Smooth muscle cell (in vitro differentiated cells): Measurements from ENCODE around the gene NGRN. TPM values are rescaled to one million over a fixed set of nuclear protein-coding genes. Genes with fewer than 3 reads are reported as not detected.
"Not testable (repeated sequence)": the region's sequence is repeated elsewhere in the genome, so short reads cannot be mapped to it uniquely, and the experiment has no call there.

Source experiments
- DNase-seq: peaks from one replicate; lab custom pipeline; 2025; ENCODE audit not compliant: unreplicated experiment; lab: John Stamatoyannopoulos, UW
- H2AFZ ChIP-seq: fragments of 200-600 bp; sonication (generic); 2 replicates; pipeline ENCODE4 v1.6.0; 2016; ENCODE audit warnings: antibody characterized with exemption, low read depth, mild to moderate bottlenecking
- H3F3A ChIP-seq: fragments of 200-600 bp; sonication (generic); 2 replicates; pipeline ENCODE4 v1.6.0; 2017; ENCODE audit warnings: antibody characterized with exemption, low read depth
- H3K27ac ChIP-seq: fragments of 200-600 bp; sonication (generic); 2 replicates; pipeline ENCODE4 v1.5.1; 2016; ENCODE audit warnings: low read depth, mild to moderate bottlenecking
- H3K27me3 ChIP-seq: fragments of 200-600 bp; sonication (generic); 2 replicates; pipeline ENCODE4 v1.6.1; 2016; ENCODE audit warnings: low read depth, mild to moderate bottlenecking
- H3K36me3 ChIP-seq: fragments of 200-600 bp; sonication (generic); 2 replicates; pipeline ENCODE4 v1.5.1; 2016; ENCODE audit warnings: low read depth
- H3K4me1 ChIP-seq: fragments of 200-600 bp; sonication (generic); 2 replicates; pipeline ENCODE4 v1.5.1; 2016; ENCODE audit warnings: low read depth
- H3K4me2 ChIP-seq: fragments of 200-600 bp; sonication (generic); 2 replicates; pipeline ENCODE4 v1.6.0; 2016; ENCODE audit warnings: mild to moderate bottlenecking
- H3K4me3 ChIP-seq: fragments of 200-600 bp; sonication (generic); 2 replicates; pipeline ENCODE4 v1.5.1; 2016; ENCODE audit warnings: mild to moderate bottlenecking
- H3K79me2 ChIP-seq: fragments of 200-600 bp; sonication (generic); 2 replicates; pipeline ENCODE4 v1.6.0; 2016; ENCODE audit warnings: low read depth, mild to moderate bottlenecking
- H3K9ac ChIP-seq: fragments of 200-600 bp; sonication (generic); 2 replicates; pipeline ENCODE4 v1.6.0; 2016; ENCODE audit warnings: low read depth
- H3K9me3 ChIP-seq: fragments of 200-600 bp; sonication (generic); replicated peaks from 2 replicates; pipeline ENCODE4 v1.5.1; 2016; ENCODE audit warnings: low read depth
- H4K20me1 ChIP-seq: fragments of 200-600 bp; sonication (generic); 2 replicates; pipeline ENCODE4 v1.6.0; 2016; ENCODE audit warnings: low read depth
- CTCF ChIP-seq: fragments of 200-600 bp; sonication (generic); IDR thresholded peaks from 2 replicates; pipeline ENCODE4 v1.5.1; 2017; ENCODE audit warnings: borderline replicate concordance, mild to moderate bottlenecking, antibody characterized with exemption; ENCODE audit not compliant: insufficient read depth, poor library complexity, severe bottlenecking
- WGBS: methylation state at CpG from one replicate; pipeline ENCODE4 v1.1.7; 2016; ENCODE audit warnings: low lambda C conversion rate; 5-methylcytosine and 5-hydroxymethylcytosine counted together
- polyA plus RNA-seq: library from polyadenylated mRNA; unstranded; fragments of >200 nt; fragmentation: Nextera tagmentation; extraction: Ambion mirVana; gene quantifications from 2 replicates; pipeline ENCODE4 v1.2.1, GENCODE V29; 2016
- total RNA-seq: library from RNA; depleted of rRNA; stranded (reverse); fragments of >200 nt; gene quantifications from 2 replicates; pipeline ENCODE4 v1.2.3, GENCODE V29; 2014

NGRN gene
- total and polyA plus RNA-seq, 2 experiments from 2014 or later, result 54.8 to 71.5 TPM

- not testable (repeated sequence) for H3K4me1 ChIP-seq, H3K9ac ChIP-seq, H3K9me3 ChIP-seq, H2AFZ ChIP-seq, H4K20me1 ChIP-seq, H3F3A ChIP-seq, H3K36me3 ChIP-seq, H3K27ac ChIP-seq, H3K79me2 ChIP-seq, DNase-seq, H3K4me3 ChIP-seq, H3K4me2 ChIP-seq, H3K27me3 ChIP-seq
- WGBS, result 50% methylated on average over 13 of the region's 13 CpGs
- TF ChIP-seq CTCF, result peak; percentile 74
These were observed 27.8 kb downstream of the NGRN start for GRCh38 chr15:90293040-90293810.

GRCh38 chr15:90294159-90294558 lies 28.7 kb downstream of the NGRN start:
- Histone ChIP-seq H3K4me1 (no peaks in the 10 kb centered on the region), H2AFZ (no peak overlapping the region), H3F3A (no peaks in the 10 kb centered on the region), H4K20me1 (no peaks in the 10 kb centered on the region), H3K36me3 (no peaks in the 10 kb centered on the region), H3K27ac (no peak overlapping the region), H3K9ac (no peak overlapping the region), H3K27me3 (no peaks in the 10 kb centered on the region), H3K4me3 (no peak overlapping the region), H3K79me2 (no peaks in the 10 kb centered on the region), H3K4me2 (no peak overlapping the region), H3K9me3 (peaks cover 5% of the 10 kb centered on the region)
- TF ChIP-seq CTCF, result no peak
- WGBS, result 93% methylated on average over 6 of the region's 6 CpGs
- DNase-seq, result no peak

- Histone ChIP-seq H3K9ac (no peak overlapping the region), H3K4me3 (no peak overlapping the region)
- TF ChIP-seq CTCF, result no peak
These were observed 29.3 kb downstream of the NGRN start for GRCh38 chr15:90294601-90295269.

More at GRCh38 chr15:90294601-90295269, 29.3 kb downstream of the NGRN start:
- Histone ChIP-seq H4K20me1 (no peaks in the 10 kb centered on the region), H3K4me2 (no peak overlapping the region), H3K27me3 (no peaks in the 10 kb centered on the region), H3K36me3 (no peaks in the 10 kb centered on the region), H3K4me1 (no peaks in the 10 kb centered on the region), H3K79me2 (no peaks in the 10 kb centered on the region), H3K27ac (no peak overlapping the region), H3F3A (no peaks in the 10 kb centered on the region), H2AFZ (no peak overlapping the region), H3K9me3 (peaks cover 5% of the 10 kb centered on the region)
- DNase-seq, result no peak
- 76% methylated on average over 13 of the region's 16 CpGs for WGBS
